ENCODE data around the gene CT45A1.
"Not testable (repeated sequence)": the region's sequence is repeated elsewhere in the genome, so short reads cannot be mapped to it uniquely, and the experiment has no call there.

The CT45A1 gene

DNA sequence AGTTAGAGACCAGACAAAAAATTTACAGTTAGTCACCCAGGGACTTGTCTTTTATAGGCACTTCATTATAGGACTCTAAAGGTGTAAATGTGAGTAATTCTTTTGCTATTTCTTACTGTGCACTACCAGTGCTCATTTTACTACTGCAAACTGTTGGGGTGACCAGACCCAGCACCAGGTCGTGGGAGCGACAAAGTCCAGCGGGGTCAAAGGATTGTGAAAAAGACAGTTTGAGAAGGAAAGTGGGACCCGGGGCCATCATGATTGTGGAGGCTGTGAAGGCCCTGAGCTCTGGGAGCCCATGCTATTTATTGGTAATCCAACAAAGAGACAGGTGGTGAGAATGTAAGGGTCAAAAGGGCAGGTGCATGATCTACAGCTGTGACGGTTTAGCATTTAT, 21.2 kb downstream of the CT45A1 start:
- H3K4me3 ChIP-seq (ENCODE audit: low read length in 2 of 2) = not testable (repeated sequence)

GRCh38 chrX:135737366-135738071, 24.1 kb downstream of the CT45A1 start:
- H3K23ac ChIP-seq (ENCODE audit: low read depth, low read length, poor library complexity) = no peak overlapping the region
- no peak overlapping the region for H3K4me3 ChIP-seq (ENCODE audit: low read length in 2 of 2)
- H3K79me1 ChIP-seq (ENCODE audit: low read depth, low read length) = no peaks in the 10 kb centered on the region
- no peaks in the 10 kb centered on the region for H3K27me3 ChIP-seq (ENCODE audit: control insufficient read depth in 3 of 3, insufficient read depth in 3 of 3, low read depth in 1 of 3, low read length in 3 of 3)
- no peak overlapping the region for H2AFZ ChIP-seq (ENCODE audit: low read length)
- no peak overlapping the region for H2BK12ac ChIP-seq (ENCODE audit: low read length)
- no peak overlapping the region for H3K14ac ChIP-seq (ENCODE audit: low read length)
- H4K8ac ChIP-seq (ENCODE audit: low read depth, low read length) = no peak overlapping the region
- H3K4me2 ChIP-seq (ENCODE audit: insufficient read depth, low read length, poor library complexity, severe bottlenecking) = no peak overlapping the region
- no peaks in the 10 kb centered on the region for H3K4me1 ChIP-seq (ENCODE audit: control insufficient read depth in 2 of 2, insufficient read depth in 1 of 2, low read depth in 1 of 2, low read length in 2 of 2)
- H3K9me3 ChIP-seq (replicated peaks in 1 of 2; ENCODE audit: control insufficient read depth in 2 of 2, insufficient read depth in 1 of 2, low read depth in 1 of 2, low read length in 2 of 2) = no peaks in the 10 kb centered on the region
- H3K27ac ChIP-seq (replicated peaks; ENCODE audit: low read length) = no peak overlapping the region
- H3K18ac ChIP-seq (ENCODE audit: low read length) = no peak overlapping the region
- no peak for DNase-seq (ENCODE audit: low spot score)
- no peak overlapping the region for H2BK15ac ChIP-seq (ENCODE audit: low read length)
- no peak overlapping the region for H2BK5ac ChIP-seq (ENCODE audit: low read length)
- no CpG with 5 or more reads among the region's 4 CpGs for WGBS, 2 donors (ENCODE audit: extremely low coverage in 2 of 2, insufficient read length in 2 of 2, insufficient replicate concordance in 1 of 2)
- H3K9ac ChIP-seq (ENCODE audit: low read depth, low read length, poor library complexity) = no peak overlapping the region
- no peak overlapping the region for H3K4ac ChIP-seq (ENCODE audit: low read length)
- no peak overlapping the region for H2BK120ac ChIP-seq (ENCODE audit: low read depth, low read length)
- no peak overlapping the region for H4K91ac ChIP-seq (ENCODE audit: low read depth, low read length, poor library complexity)
- no peak overlapping the region for H2AK5ac ChIP-seq (ENCODE audit: low read depth, low read length)
- no peaks in the 10 kb centered on the region for H3K36me3 ChIP-seq (replicated peaks in 1 of 2; ENCODE audit: control insufficient read depth in 2 of 2, insufficient read depth in 2 of 2, low read length in 2 of 2)

More for the DNA sequence above, 21.2 kb downstream of the CT45A1 start:
- not testable (repeated sequence) for H3K9ac ChIP-seq (ENCODE audit: low read depth, low read length, poor library complexity); H3K9me3 ChIP-seq (replicated peaks in 1 of 2; ENCODE audit: control insufficient read depth in 2 of 2, insufficient read depth in 1 of 2, low read depth in 1 of 2, low read length in 2 of 2); H2BK5ac ChIP-seq (ENCODE audit: low read length); H3K36me3 ChIP-seq (replicated peaks in 1 of 2; ENCODE audit: control insufficient read depth in 2 of 2, insufficient read depth in 2 of 2, low read length in 2 of 2); H2BK12ac ChIP-seq (ENCODE audit: low read length); H2BK120ac ChIP-seq (ENCODE audit: low read depth, low read length); H3K4ac ChIP-seq (ENCODE audit: low read length); H3K27me3 ChIP-seq (ENCODE audit: control insufficient read depth in 3 of 3, insufficient read depth in 3 of 3, low read depth in 1 of 3, low read length in 3 of 3); H3K27ac ChIP-seq (replicated peaks; ENCODE audit: low read length); H2BK15ac ChIP-seq (ENCODE audit: low read length); H2AFZ ChIP-seq (ENCODE audit: low read length); H3K18ac ChIP-seq (ENCODE audit: low read length); H4K8ac ChIP-seq (ENCODE audit: low read depth, low read length); DNase-seq (ENCODE audit: low spot score); H3K4me1 ChIP-seq (ENCODE audit: control insufficient read depth in 2 of 2, insufficient read depth in 1 of 2, low read depth in 1 of 2, low read length in 2 of 2); H2AK5ac ChIP-seq (ENCODE audit: low read depth, low read length); H3K14ac ChIP-seq (ENCODE audit: low read length); H3K23ac ChIP-seq (ENCODE audit: low read depth, low read length, poor library complexity); H3K79me1 ChIP-seq (ENCODE audit: low read depth, low read length); H4K91ac ChIP-seq (ENCODE audit: low read depth, low read length, poor library complexity); H3K4me2 ChIP-seq (ENCODE audit: insufficient read depth, low read length, poor library complexity, severe bottlenecking)
- no CpG with 5 or more reads among the region's 5 CpGs for WGBS, 2 donors (ENCODE audit: extremely low coverage in 2 of 2, insufficient read length in 2 of 2, insufficient replicate concordance in 1 of 2)

GRCh38 chrX:135740681-135741149, 27.3 kb downstream of the CT45A1 start:
- no peak overlapping the region for H3K14ac ChIP-seq (ENCODE audit: low read length)
- H3K9me3 ChIP-seq (replicated peaks in 1 of 2; ENCODE audit: control insufficient read depth in 2 of 2, insufficient read depth in 1 of 2, low read depth in 1 of 2, low read length in 2 of 2) = no peaks in the 10 kb centered on the region
- H4K91ac ChIP-seq (ENCODE audit: low read depth, low read length, poor library complexity) = no peak overlapping the region
- peak overlapping the region; percentile 23 for H2AFZ ChIP-seq (ENCODE audit: low read length)
- H3K4me1 ChIP-seq (ENCODE audit: control insufficient read depth in 2 of 2, insufficient read depth in 1 of 2, low read depth in 1 of 2, low read length in 2 of 2) = no peaks in the 10 kb centered on the region
- no peak overlapping the region for H3K27ac ChIP-seq (replicated peaks; ENCODE audit: low read length)
- no peaks in the 10 kb centered on the region for H3K36me3 ChIP-seq (replicated peaks in 1 of 2; ENCODE audit: control insufficient read depth in 2 of 2, insufficient read depth in 2 of 2, low read length in 2 of 2)
- H3K27me3 ChIP-seq (ENCODE audit: control insufficient read depth in 3 of 3, insufficient read depth in 3 of 3, low read depth in 1 of 3, low read length in 3 of 3) = no peaks in the 10 kb centered on the region
- no peak overlapping the region for H2AK5ac ChIP-seq (ENCODE audit: low read depth, low read length)
- H3K4me3 ChIP-seq (ENCODE audit: low read length in 2 of 2) = no peak overlapping the region
- H3K23ac ChIP-seq (ENCODE audit: low read depth, low read length, poor library complexity) = no peak overlapping the region
- no peak overlapping the region for H3K18ac ChIP-seq (ENCODE audit: low read length)
- H3K4ac ChIP-seq (ENCODE audit: low read length) = no peak overlapping the region
- H4K8ac ChIP-seq (ENCODE audit: low read depth, low read length) = no peak overlapping the region
- H3K4me2 ChIP-seq (ENCODE audit: insufficient read depth, low read length, poor library complexity, severe bottlenecking) = no peak overlapping the region
- no peak overlapping the region for H2BK15ac ChIP-seq (ENCODE audit: low read length)
- no peak overlapping the region for H2BK5ac ChIP-seq (ENCODE audit: low read length)
- H2BK120ac ChIP-seq (ENCODE audit: low read depth, low read length) = no peak overlapping the region
- no peak overlapping the region for H3K9ac ChIP-seq (ENCODE audit: low read depth, low read length, poor library complexity)
- no peak for DNase-seq (ENCODE audit: low spot score)
- WGBS, 2 donors (ENCODE audit: extremely low coverage in 2 of 2, insufficient read length in 2 of 2, insufficient replicate concordance in 1 of 2) = no CpG with 5 or more reads among the region's 18 CpGs
- no peak overlapping the region for H2BK12ac ChIP-seq (ENCODE audit: low read length)
- H3K79me1 ChIP-seq (ENCODE audit: low read depth, low read length) = no peaks in the 10 kb centered on the region

- no CpG with 5 or more reads among the region's 23 CpGs for WGBS, 2 donors (ENCODE audit: extremely low coverage in 2 of 2, insufficient read length in 2 of 2, insufficient replicate concordance in 1 of 2)
- H3K79me1 ChIP-seq (ENCODE audit: low read depth, low read length) = no peaks in the 10 kb centered on the region
- no peak overlapping the region for H3K4me3 ChIP-seq (ENCODE audit: low read length in 2 of 2)
- no peak overlapping the region for H2BK5ac ChIP-seq (ENCODE audit: low read length)
- no peak overlapping the region for H3K4ac ChIP-seq (ENCODE audit: low read length)
- H3K36me3 ChIP-seq (replicated peaks in 1 of 2; ENCODE audit: control insufficient read depth in 2 of 2, insufficient read depth in 2 of 2, low read length in 2 of 2) = no peaks in the 10 kb centered on the region
- no peak overlapping the region for H2BK12ac ChIP-seq (ENCODE audit: low read length)
- H3K18ac ChIP-seq (ENCODE audit: low read length) = no peak overlapping the region
- H3K9ac ChIP-seq (ENCODE audit: low read depth, low read length, poor library complexity) = no peak overlapping the region
- no peak overlapping the region for H3K27ac ChIP-seq (replicated peaks; ENCODE audit: low read length)
- H2AFZ ChIP-seq (ENCODE audit: low read length) = no peak overlapping the region
- H4K91ac ChIP-seq (ENCODE audit: low read depth, low read length, poor library complexity) = no peak overlapping the region
- no peak overlapping the region for H2AK5ac ChIP-seq (ENCODE audit: low read depth, low read length)
- H3K4me1 ChIP-seq (ENCODE audit: control insufficient read depth in 2 of 2, insufficient read depth in 1 of 2, low read depth in 1 of 2, low read length in 2 of 2) = no peaks in the 10 kb centered on the region
- DNase-seq (ENCODE audit: low spot score) = no peak
- no peaks in the 10 kb centered on the region for H3K27me3 ChIP-seq (ENCODE audit: control insufficient read depth in 3 of 3, insufficient read depth in 3 of 3, low read depth in 1 of 3, low read length in 3 of 3)
- H3K23ac ChIP-seq (ENCODE audit: low read depth, low read length, poor library complexity) = no peak overlapping the region
- no peak overlapping the region for H3K4me2 ChIP-seq (ENCODE audit: insufficient read depth, low read length, poor library complexity, severe bottlenecking)
- no peaks in the 10 kb centered on the region for H3K9me3 ChIP-seq (replicated peaks in 1 of 2; ENCODE audit: control insufficient read depth in 2 of 2, insufficient read depth in 1 of 2, low read depth in 1 of 2, low read length in 2 of 2)
- H2BK120ac ChIP-seq (ENCODE audit: low read depth, low read length) = no peak overlapping the region
- H4K8ac ChIP-seq (ENCODE audit: low read depth, low read length) = no peak overlapping the region
- H3K14ac ChIP-seq (ENCODE audit: low read length) = no peak overlapping the region
- no peak overlapping the region for H2BK15ac ChIP-seq (ENCODE audit: low read length)
Measured at GRCh38 chrX:135741192-135741715, 27.8 kb downstream of the CT45A1 start.

Measured in neuronal stem cell (in vitro differentiated cells).